Measurements from ENCODE around the gene CKS1B.

Gene CKS1B

DNA sequence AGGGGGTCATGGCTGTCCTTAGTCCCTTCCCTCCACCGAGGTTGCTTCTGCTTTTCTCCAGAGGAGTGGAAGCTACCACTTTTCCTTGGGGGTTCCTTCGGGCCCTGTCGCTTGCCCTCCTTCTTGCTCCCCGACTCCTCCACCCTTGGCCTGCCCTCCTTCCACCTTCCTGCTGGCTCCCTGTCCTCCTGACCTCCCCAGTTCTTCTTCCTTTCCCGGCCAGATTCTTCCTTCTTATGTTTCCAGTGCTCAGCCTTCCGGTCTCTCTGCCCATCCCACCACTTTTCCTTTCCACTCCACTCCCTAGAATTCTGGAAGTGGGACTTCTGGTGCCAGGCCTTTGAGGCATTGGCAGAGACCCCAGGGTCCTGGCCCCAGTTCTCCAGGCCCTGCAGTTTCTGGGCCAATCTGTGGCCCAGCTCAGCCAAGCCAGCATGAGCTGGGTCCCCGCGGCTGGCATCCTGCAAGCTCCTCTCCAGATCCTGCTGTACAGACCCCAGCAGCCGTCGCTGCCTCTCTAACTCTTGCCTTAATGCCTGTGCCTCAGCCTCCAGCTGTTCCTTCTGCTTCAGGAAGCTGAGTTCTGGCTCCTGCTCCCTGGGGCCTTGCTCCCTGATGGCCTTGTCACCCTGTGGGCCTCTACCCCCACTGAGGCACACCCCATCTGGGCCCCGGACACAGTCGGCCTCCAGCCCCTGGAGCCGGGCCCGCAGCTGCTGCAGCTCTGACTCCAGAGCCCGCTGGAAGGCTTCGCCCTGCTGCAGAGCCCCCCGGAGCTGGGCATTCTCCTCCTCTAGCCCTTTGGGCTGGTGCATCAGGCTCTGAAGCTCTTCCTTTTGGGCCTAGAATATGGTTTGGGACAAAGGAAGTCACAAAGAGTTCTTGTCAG lies 28.3 kb upstream of the CKS1B start:
- no peak for DNase-seq

DNA sequence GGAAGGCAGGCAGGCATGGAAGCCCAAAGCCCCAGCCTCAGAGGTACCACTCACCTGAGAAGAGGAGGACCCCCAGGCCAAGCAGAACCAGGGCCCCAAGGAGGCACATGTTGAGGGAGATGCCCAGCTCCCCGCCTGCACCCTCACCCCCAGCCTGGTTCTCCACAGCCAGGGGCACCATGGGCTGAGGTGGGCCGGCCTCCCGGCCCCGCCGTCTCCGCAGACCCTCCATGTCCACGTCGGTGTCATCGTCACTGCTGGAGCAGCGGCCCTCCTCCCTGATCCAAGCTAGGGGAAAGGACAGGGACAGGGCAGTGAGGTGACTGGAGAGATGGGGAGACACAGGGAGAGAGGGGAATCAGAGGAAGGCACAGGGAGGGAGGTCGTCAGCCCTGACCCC lies 26.4 kb upstream of the CKS1B start:
- no peak for DNase-seq

DNA sequence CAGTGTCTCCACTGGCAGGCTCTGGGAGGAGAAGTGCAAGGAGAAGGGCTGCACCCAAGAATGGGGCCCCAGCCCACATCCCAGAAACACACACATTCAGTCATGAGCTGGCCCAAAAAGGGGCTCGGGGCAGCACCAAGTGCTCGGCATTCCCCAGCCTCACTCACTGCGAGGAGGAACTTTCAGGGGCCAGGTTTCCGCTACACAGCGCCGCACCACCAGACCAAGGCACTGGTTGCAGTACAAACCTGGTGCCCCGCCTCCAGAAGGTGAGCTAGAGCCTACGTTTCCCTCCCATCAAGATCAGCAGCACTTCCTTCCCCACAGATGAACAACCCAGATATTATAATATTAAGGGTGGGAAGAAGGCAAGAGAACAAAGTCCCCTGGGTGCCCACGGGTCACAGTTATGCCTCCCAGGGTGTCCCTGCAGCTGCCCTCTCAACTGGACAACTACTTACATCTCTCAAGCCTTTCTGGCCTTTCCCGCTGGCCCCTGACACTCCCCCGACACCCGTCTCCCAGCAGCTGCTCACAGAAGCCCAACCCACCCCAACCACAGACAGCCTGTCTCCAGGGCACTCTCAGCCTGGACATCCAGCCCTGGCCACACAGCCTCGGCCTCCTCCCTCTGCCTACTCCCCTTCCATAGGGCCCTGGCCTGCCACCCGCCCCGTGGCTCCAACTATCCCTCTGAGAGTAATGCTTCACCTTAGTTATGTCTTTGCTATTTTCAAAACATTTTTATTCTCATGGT lies 22.4 kb upstream of the CKS1B start:
- no peak for DNase-seq

DNA sequence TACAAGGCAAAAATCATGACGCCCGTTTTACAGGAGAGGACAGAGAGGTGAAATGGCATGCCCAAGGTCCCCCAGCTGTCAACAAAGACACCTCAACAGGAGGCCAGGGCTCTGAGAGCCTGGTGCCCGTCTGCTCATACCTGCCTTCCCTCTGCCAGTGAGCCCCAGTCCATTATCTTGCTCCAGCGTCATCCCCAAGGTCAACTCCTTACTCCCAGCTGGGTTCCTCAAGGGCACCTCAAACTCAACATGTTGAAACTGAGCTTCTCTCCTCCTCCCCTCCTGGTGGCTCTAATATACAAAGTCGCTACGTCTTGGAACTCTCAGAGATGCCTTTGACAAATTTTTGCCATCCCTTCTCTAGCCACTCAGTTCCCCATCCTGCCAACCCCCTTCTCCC lies 21.8 kb upstream of the CKS1B start:
- DNase-seq, result no peak

DNA sequence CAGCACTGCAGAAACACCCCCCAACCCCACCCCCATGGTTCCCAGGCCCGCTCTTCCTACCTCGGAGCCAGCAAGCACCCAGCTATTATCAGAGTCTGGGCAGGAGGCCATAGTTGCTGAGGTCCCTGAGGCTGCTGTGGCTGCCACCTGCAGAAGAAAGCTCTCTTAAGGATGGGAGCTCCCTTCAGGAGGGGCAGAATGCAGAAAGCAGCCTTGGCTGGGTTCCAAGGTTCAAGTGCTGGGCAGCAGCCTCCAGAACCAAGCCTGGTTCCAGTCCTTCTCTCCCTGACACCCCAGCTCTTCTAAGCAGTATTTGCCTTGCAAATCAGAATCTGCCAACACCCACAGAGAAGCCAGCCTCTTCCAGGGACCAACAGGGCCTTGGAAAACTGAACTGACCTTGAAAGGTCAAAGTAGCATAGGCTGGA lies 20.9 kb upstream of the CKS1B start:
- DNase-seq, result no peak

DNA sequence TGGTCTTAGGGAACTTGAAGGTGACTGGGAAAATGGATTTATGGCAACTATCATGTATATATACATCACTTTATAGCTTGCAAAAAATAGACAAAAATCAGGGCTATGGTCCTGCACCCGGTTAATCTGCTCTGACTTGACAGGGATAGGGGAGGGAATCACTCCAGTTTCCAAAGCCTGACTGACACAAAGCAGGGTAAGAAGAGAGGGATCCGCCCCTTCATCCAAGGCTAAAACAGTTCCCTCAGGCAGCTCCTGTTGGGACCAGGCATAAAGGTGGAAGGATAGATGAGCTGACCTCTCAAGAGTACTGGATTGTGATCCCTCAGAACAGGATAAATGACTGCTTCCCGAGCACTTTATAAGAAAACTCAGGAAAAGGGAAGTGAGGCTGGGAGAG lies 19.9 kb upstream of the CKS1B start:
- no peak for DNase-seq

DNA sequence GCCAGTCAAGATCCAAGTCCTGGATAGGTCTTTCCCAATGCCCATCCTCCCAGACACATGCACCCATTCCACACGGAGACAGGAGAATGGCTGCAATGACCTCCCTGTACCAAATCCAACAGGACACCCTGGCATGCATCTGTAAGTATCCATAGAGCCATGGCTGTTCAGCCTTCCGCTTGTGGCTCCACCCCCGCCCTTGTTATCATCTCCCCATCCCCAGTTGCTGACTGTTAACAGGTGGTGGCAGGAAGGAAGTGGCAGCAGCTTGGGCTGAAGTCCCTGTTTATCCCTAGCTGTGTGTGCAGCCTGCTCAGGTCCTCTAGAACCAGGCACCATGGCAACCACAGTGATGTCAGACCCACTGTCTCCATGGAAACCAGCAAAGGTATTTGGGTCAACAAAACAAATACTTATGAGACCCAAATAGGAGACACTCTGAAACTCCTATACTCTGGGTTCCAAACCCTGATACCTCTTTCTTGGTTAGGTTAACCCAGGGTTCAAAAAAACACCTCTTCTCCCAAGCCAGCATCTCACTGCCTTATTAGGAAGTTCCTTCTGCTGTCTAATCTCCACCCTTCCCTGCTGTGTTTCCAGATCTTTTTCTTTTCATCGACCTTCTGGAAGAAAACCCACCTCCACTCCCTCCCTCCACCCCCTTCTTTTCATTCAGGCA lies 19.3 kb upstream of the CKS1B start:
- DNase-seq, result peak; percentile 21

DNA sequence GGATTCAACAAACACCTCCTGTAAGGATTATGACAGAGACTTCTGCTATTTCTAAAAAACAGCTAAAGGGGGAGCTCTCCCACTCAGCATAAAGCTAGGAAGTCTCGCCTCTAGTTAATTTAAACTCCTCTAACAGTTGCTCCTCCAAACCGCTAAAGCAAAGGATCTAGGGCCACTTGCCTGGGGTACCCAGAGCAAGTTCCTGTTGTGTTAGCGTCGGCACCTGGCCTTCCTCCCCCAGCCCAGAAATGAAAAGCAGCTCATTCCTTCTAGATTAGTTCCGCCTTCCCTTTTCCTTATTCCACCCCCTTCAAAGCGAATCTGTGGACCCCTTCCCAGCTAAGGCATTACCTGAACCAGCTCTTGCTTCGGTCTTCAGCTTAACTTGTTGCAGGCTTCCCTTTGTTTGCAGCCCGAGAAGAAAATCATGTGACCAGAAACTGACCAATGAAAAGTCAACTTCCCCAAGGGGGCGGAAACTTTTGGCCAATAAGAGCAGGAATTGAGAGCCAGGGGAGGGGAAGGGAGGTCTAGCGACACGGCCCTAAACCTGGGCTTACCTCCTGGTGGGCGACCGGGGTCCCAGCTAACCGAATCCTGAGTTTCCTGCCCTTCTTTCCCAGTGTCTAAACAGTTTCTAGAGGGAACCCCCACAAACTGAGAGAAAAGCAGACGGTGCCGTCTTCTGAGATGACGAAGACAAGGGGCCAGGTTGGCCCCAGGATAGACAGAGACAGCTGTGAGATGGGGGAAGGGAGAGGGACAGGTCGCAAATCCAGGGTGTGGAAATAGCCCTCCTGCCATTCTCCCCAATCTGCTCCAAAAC lies 18.6 kb upstream of the CKS1B start, which contains the start of gene PBXIP1:
TSS of gene PBXIP1 (minus strand) at position 382 of the 826 bp plus-strand sequence. CDS start 2,378 bp downstream, outside the sequence.
- peak; percentile 93 for DNase-seq

DNA sequence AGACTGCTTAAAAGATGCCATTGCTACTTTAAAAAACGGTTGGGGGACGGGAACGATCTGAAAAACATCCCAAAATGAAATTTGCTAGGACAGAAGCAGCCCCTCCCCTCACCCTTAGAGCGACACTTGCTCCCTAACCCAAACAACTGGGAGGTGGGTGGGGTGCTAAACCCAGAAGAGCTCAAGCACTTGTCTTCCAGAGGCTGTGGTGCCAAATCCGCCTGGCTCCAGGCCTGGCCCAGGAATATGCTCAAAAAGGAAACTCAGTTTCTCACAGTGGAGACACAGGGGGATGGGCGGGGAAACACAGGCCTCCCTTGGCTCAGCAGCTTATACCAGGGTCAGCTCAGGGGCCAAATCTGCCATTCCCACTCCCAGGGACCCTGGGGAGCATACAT lies 17.9 kb upstream of the CKS1B start:
- DNase-seq, result no peak

DNA sequence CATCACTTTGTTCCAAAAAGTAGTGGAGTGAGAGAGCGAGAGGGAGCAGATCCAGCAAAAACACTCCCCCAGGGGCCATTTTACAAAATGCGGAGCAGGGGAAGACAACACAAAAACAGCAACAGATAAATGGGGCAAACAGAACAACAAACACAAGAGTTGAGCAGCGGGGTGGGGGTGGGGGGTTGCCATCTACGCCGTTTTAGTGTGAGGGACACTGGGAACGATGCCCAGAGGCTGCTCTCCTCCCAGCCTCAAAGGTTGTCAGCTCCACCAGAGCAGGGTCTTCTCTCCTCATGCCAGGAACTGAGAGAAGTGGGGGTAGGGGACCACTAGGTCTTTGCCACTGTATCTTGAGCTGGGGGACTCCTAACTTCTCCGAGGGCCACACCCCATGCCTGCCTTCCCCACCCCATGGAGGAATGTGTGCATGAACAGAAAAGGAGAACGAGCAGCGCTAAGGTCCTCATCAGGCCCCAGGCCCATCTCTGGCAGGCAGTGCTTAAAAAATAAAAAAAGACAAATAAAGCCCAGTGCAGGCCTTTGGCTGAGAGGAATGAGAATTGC lies 17.3 kb upstream of the CKS1B start:
- no peak for DNase-seq

DNA sequence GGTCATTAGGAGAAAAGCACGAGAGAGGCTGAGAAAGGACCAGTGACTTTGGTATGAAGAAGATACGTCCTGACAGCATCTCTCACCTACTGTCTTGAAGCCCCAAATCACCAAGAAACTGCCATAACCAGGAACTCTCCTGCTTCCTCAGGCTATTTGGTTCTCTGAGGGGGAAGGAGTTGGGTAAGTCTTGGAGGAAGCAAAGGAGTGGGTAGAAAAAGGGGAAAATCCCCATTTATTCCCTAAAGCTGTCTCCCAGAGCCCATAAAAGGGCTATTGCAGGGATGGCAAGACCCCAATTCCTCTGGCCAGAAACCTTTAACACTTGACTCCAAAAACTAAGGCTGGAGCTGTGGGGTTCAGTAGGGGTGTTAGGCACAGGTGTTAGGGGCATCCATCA lies 16.4 kb upstream of the CKS1B start:
- no peak for DNase-seq

DNA sequence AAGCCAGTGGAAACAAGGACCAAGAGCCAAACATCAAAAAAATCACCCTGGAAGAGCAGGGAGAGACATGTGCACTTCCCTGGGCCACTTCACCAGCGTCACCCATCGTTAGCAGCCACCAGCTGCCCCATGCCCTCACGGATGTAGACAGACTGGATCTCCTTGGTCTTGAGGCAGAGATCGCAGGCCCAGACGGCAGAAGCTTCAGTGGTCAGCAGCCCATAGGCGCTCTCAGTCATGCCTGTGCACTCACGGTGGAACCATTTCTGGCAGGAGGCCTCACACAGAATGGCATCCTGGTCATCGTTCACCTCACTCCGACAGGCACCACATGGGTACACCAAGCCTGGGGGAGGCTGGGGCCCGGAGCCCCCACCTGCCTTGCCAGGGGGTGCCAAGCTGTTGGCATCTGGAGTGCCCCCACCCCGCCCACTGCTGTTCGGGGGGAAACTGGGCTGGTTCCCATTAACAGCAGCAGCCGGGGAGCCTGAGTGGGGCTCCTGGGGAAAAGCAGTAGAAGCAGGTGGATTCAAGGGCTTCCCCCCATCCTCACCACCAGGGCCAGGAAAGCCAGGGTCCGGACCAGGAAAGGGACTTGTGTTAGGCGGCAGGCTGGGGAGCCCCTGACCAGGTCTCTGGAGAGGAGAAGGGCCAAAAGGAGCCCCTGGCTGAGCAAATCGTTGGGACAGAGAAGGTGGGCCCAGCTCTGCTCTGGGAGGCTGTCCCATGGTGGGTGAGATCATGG lies 15.6 kb upstream of the CKS1B start:
- no peak for DNase-seq

DNA sequence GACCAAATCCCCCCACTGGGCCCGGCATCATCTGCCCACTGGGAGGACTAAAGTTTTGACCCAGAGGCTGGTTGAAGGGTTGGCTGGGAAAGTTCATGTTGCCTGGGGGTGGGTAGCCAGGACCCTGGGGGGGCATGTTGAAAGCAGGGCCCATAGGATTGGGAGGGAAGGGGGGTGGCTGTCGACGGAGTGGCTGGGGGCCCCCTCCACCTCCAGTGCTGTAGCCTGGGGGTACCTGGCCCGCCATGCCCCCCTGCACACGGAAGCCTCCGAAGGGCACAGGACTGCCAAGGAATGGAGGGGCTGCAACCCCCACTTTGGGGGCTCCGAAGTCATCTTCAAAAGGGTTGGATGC lies 15.1 kb upstream of the CKS1B start:
- DNase-seq, result no peak

DNA sequence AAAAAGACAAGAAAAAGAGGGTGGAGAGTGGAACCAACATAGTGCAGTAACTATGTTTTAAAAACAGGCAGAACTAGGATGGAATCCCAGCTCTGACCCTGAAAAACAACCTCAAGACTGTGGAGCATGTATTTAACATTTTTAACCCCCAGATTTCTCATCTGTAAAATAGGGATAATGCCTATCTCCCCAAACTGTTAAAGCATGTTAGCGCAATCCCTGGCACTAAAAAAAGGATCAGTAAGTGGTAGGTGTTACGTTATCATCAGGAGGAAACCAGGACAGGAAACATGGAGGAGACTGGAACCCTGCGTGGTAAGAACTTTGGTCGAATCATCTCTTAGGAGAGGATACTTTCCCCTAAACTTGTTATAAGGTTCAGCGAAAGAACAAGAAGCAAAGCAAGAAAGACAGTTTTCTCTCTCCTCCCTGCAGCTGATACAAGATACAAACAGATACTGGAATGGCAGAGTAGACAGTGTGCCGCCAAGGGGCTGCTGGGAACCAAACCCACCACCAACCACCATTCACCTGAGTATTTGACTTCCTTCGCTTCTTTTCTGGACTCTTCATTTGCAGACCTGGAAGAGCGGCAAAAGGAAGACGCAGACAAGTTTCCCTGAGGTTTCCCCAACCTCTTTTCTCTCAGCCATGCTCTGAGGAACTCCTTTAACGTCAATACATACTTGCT lies 13.9 kb upstream of the CKS1B start:
- DNase-seq, result no peak

DNA sequence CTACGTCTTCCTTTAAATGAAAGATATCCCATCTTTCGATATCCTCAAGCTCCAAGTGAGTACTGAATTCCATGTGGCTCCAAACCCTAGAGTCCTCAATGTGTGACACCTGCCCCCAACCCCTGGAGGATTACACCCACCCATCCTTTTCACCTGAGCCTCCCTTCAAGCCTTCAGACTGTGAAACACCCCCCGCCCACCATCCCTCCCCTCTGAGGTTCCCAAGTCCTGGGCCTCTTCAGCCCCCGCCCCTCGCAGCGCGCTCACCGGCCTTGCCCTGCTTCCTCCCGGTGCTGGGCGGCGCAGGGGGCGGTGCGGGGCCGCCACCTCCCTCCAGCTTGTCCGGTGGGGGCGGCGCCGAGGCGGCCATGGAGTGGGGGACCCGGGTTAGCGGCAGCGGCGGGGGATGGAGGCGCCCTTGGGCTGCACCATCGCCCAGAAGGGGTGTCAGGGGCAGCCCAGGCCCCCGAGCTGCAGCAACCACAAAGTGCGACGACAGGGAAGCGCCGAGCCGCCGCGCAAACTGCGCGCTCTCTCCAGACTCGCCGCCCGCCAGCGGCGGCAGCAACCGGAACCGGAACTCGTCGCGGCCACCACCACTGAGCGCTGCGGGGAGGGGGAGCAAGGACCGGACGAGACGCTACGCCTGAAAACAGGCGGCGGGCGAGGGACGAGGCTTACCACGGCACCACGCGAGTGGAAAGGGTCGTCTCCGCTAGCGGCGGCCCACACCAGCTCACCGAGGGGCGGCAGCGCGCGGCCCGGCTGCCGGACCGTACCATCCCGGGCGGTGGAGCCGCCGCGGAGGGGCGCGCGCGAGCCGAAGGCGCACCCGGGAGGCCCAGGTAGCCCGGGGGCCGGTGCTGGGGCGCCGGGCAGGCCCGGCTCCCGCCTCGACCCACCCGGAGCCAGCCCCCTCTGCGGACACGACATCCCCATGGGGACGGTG lies 13.0 kb upstream of the CKS1B start, which contains the start of gene PYGO2:
TSS of gene PYGO2 (minus strand) at position 576 of the 949 bp plus-strand sequence. CDS start at position 370, 206 bp downstream.
- peak; percentile 72 for DNase-seq

DNA sequence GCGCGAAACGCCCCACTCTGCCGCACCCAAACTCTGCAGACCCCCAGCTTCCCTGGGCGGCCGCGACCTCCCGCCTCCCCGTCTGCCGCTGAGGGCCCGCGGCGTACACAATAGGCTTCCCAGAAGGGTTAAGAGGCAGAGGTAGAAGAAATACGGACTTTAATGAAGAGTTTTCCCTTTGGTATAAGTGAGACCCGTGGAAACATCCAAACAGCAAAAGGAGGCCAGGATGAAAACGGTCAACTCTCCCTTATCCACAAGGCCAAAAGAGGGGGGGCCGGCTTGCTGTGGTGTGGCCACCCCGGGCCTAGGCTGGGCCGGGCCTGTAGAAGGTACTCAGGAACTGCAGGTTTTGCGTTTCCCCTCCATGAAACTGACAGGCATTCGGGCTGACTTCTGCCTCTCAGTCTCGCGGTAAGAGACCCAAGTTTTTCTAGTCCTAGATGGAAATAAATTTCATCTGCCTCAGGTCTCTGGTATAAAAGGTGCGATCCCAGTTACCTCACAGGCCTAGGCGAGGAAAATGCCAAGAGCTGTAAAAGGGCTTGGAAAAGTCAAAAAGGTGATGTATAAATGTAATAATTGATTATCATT lies 12.2 kb upstream of the CKS1B start:
- no peak for DNase-seq

DNA sequence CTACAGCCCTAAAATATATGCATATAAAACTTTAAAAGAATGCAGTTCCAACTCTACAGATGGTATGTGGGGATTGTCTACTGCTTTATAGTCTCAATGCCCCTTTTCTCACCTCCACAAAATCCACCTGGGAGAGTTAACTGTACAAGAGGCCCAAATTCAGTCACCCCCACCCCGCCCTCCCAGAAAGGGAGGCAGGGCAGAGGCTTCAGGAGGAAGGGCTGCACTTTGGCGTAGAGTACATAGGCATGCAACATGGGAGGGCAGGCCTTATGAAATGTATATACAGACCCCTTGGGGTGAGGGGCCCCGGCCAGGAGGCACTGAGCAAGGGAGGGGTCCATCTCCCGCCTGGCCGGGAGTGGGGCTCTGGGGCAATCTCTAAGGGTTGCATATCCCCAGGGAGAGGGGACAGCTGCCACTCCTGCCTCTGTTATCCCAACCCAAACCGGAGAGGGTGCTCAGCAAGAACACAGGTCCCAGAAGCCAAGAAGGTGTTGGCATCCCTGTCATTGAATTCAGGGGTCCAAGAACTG lies 11.6 kb upstream of the CKS1B start:
- DNase-seq, result no peak

DNA sequence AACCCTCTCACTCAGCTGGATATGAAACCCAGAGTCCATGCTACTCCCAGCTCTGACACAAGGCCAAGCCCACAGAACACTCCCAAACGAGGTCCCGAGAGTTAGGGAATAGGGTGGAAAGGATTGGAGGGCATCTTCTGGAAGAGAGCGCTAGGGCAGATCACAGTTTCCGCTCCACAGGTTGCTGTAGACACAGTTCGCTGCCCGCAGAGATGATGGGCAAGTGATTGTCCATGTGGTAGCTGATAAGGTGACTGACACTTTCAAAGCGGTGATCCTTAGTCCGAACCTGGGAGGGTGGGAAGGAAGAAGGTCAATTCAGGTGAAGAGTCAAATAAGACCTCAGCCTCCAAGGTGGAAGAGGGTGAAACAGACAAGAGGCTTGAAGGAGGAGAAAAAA lies 10.8 kb upstream of the CKS1B start:
- no peak for DNase-seq

DNA sequence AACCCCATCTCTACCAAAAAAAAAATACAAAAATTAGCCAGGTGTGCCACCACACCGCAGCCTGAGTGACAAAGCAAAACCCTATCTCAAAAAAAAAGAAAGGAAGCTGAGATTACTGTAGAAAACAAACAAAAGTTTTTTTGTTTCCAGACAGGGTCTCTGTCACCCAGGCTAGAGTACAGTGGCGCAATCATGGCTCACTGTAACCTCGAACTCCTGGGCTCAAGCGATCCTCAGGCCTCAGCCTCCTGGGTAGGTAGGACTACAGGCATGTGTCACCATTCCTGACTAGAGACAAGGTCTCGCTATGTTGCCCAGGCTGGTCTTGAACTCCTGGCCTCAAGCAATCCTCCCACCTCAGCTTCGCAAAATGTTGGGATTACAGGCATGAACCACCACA lies 10.1 kb upstream of the CKS1B start:
- DNase-seq, result no peak
